Stimulated activated CD8-positive, alpha-beta memory T cell treated with anti-CD3 and anti-CD28 coated beads, Interleukin-4, amount 100 ng/mL, for 1 hour (primary cell): ENCODE data around the gene OTOP1.
"Not testable (repeated sequence)": the region's sequence is repeated elsewhere in the genome, so short reads cannot be mapped to it uniquely, and the experiment has no call there.

Experiments used
- DNase-seq, 2 donors: peaks; one replicate each; pipeline ENCODE4 v3.0.0-alpha.2; 2020; ENCODE audit warnings: low read depth in 2 of 2, low spot score in 1 of 2

OTOP1 gene

GRCh38 chr4:4239551-4239950 is 12.8 kb upstream of the OTOP1 start:
- not testable (repeated sequence) for DNase-seq

GRCh38 chr4:4233610-4234009 is 6.9 kb upstream of the OTOP1 start:
- no peak for DNase-seq

- DNase-seq, result no peak
Observed at GRCh38 chr4:4228356-4228668, 1.6 kb upstream of the OTOP1 start.

GRCh38 chr4:4227510-4228355 is 1.0 kb upstream of the OTOP1 start:
- DNase-seq, result no peak

GRCh38 chr4:4225915-4226605 is 669 bp downstream of the OTOP1 start:
- DNase-seq, result no peak

- DNase-seq, result no peak
Observed at GRCh38 chr4:4217113-4217512, 9.6 kb downstream of the OTOP1 start.

- no peak for DNase-seq
Observed at GRCh38 chr4:4216648-4217047, 10.1 kb downstream of the OTOP1 start.

- DNase-seq, result not testable (repeated sequence)
Observed at GRCh38 chr4:4213674-4214073, 13.1 kb downstream of the OTOP1 start.

GRCh38 chr4:4206204-4206603 is 20.5 kb downstream of the OTOP1 start:
- no peak for DNase-seq

- DNase-seq, result no peak
Observed at GRCh38 chr4:4204401-4204745, 22.4 kb downstream of the OTOP1 start.

- no peak for DNase-seq
Observed at GRCh38 chr4:4203688-4204400, 22.9 kb downstream of the OTOP1 start.

GRCh38 chr4:4202510-4202909 is 24.2 kb downstream of the OTOP1 start:
- no peak for DNase-seq

- DNase-seq, result no peak
Observed at GRCh38 chr4:4200624-4201023, 26.1 kb downstream of the OTOP1 start.

GRCh38 chr4:4195354-4195753 is 31.4 kb downstream of the OTOP1 start:
- DNase-seq, result no peak

- not testable (repeated sequence) for DNase-seq
Observed at GRCh38 chr4:4188557-4188956, 38.2 kb downstream of the OTOP1 start.

GRCh38 chr4:4185528-4185927 is 41.2 kb downstream of the OTOP1 start:
- DNase-seq, result no peak

- DNase-seq, result no peak
Observed at GRCh38 chr4:4182835-4183568, 43.7 kb downstream of the OTOP1 start.

GRCh38 chr4:4170596-4171150 is 56.1 kb downstream of the OTOP1 start:
- no peak for DNase-seq

- DNase-seq, result not testable (repeated sequence)
Observed at GRCh38 chr4:4167981-4168780, 58.5 kb downstream of the OTOP1 start.

GRCh38 chr4:4166986-4167385 is 59.7 kb downstream of the OTOP1 start:
- DNase-seq, result not testable (repeated sequence)
